ENCODE measurements around the gene ANKRD34C.
"Not testable (repeated sequence)": the region's sequence is repeated elsewhere in the genome, so short reads cannot be mapped to it uniquely, and the experiment has no call there.

ANKRD34C gene

GRCh38 chr15:79311901-79312553 is 29.5 kb downstream of the ANKRD34C start:
- no peak for DNase-seq

- DNase-seq, result no peak
Observed at GRCh38 chr15:79314186-79314585, 31.7 kb downstream of the ANKRD34C start.

GRCh38 chr15:79314811-79315210 is 32.3 kb downstream of the ANKRD34C start:
- DNase-seq, result no peak

- DNase-seq, result no peak
Observed at GRCh38 chr15:79315623-79316328, 33.3 kb downstream of the ANKRD34C start.

- no peak for DNase-seq
Observed at GRCh38 chr15:79316864-79317263, 34.3 kb downstream of the ANKRD34C start.

GRCh38 chr15:79319973-79320372 is 37.5 kb downstream of the ANKRD34C start:
- DNase-seq, result not testable (repeated sequence)

- DNase-seq, result no peak
Observed at GRCh38 chr15:79321876-79322275, 39.4 kb downstream of the ANKRD34C start.

- no peak for DNase-seq
Observed at GRCh38 chr15:79322306-79322705, 39.8 kb downstream of the ANKRD34C start.

- DNase-seq, result no peak
Observed at GRCh38 chr15:79322945-79323344, 40.4 kb downstream of the ANKRD34C start.

GRCh38 chr15:79329171-79329611 is 46.7 kb downstream of the ANKRD34C start:
- DNase-seq, result no peak
